NCI-H1930 (cell line): ENCODE measurements around the gene HLX.

Experiments
- DNase-seq, 2 experiments: peaks; one replicate each; lab custom pipeline; 2025; lab: John Stamatoyannopoulos, UW

Gene HLX

GRCh38 chr1:220882061-220882891 is 3.0 kb downstream of the HLX start:
- no peak for DNase-seq

- no peak for DNase-seq
These were observed 5.1 kb downstream of the HLX start for GRCh38 chr1:220884109-220884980.

DNA sequence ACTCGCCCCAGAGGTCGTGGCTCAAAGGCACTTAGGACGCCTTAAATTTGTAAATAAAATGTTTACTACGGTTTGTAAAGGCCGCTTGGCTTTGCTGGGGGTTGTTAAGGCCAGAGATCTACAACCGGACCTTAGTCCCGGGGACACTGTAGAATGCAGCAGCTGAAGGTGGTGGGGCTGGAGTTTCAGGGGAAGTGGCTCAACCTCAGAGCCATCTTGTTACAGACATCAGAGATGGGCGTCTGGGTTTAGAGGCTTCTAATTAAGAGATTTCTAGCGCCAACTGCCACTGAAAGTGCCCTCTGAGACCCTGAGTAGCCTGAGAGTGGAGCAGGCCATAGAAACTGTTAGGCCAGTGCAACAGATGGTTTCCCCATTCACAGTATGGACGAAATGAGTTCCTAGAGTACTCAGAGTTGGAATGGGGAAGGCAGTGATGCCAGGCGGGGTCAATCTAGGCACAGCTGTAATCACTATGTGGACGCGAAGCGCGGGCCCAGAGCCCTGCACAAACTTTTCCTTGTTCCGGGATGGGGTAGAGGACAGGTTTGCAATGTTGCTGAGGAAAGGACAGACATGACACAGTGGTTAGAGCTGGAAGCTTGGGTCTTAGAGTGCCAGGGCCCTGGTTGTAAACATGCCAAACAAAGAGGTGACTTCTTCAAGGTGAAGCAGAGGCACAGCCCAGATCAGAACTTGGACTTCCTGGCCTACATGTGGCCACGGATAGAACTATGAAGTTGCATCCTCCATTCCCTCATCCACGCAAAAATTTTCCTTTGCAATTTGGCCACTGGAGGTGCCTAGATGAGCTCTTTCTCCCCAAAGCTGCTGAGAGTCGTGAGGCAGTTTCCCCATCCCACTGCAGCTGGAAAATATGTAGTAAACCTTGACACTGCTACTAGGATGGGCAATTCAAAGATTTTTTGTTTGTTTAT is 6.0 kb downstream of the HLX start:
- DNase-seq = no peak

DNA sequence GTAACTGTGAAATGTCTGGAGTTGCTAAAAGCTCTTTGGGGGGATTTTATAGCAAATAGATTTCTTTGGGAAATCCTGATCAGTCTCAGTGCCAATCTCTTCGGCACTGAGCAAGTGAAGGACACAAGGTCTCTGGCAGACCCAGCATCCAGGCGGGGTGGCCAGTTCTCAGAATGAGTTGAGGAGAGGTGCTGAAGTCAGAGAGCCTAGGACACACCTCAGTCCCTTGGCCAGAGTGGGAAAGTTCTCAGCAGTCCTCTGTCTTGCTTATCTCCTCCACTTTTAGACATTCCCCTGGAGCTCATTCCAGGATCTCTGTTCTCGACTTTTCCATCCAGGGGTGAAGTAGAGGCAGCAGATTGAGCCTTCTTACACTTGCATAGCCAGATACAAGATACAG is 6.7 kb downstream of the HLX start:
- no peak for DNase-seq

- DNase-seq = no peak
These were observed 7.4 kb downstream of the HLX start for GRCh38 chr1:220886470-220887201.

DNA sequence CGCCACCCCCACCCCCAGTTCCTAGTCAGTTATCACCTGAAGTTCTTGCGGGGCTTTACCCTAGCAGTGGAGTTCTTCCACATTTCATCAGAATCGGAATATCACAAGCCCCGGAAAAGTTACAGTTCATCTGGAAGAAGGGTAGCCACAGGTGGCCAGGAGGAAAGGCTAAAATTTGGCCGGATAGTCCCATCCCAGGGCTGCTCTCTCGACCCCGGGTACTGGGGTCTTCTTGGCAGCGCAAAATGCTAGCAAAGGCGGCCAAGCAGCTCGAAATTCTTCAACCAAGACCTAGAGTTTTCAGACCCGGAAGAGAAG is 7.9 kb downstream of the HLX start:
- no peak for DNase-seq

- DNase-seq = no peak
These were observed 8.5 kb downstream of the HLX start for GRCh38 chr1:220887520-220888416.

- DNase-seq = no peak
These were observed 9.3 kb downstream of the HLX start for GRCh38 chr1:220888417-220888986.

GRCh38 chr1:220889333-220889732 is 10.1 kb downstream of the HLX start:
- DNase-seq = no peak

GRCh38 chr1:220889848-220890287 is 10.6 kb downstream of the HLX start:
- DNase-seq = no peak

DNA sequence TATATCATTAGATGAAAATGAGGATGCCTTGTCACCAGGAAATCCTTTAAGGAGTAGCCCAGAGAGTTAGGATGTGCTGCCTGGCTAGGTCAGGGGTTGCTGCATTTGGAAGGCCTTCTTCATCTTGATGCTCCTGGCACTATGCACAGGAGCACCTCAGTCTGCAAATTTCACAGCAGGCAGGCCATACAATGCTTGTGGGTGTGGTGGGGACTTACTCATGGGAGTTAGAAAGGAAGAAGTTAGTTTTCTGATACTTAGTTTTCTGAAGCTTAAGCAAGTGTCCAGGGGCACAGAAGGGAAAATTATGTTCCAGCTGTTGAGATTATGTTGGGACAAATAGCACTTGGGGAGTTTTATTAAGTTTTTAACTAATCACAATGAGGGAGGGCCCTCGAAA is 11.4 kb downstream of the HLX start:
- DNase-seq = no peak

- DNase-seq = no peak
These were observed 12.2 kb downstream of the HLX start for GRCh38 chr1:220891224-220892085.

- no peak for DNase-seq
These were observed 12.8 kb downstream of the HLX start for GRCh38 chr1:220892086-220892376.

DNA sequence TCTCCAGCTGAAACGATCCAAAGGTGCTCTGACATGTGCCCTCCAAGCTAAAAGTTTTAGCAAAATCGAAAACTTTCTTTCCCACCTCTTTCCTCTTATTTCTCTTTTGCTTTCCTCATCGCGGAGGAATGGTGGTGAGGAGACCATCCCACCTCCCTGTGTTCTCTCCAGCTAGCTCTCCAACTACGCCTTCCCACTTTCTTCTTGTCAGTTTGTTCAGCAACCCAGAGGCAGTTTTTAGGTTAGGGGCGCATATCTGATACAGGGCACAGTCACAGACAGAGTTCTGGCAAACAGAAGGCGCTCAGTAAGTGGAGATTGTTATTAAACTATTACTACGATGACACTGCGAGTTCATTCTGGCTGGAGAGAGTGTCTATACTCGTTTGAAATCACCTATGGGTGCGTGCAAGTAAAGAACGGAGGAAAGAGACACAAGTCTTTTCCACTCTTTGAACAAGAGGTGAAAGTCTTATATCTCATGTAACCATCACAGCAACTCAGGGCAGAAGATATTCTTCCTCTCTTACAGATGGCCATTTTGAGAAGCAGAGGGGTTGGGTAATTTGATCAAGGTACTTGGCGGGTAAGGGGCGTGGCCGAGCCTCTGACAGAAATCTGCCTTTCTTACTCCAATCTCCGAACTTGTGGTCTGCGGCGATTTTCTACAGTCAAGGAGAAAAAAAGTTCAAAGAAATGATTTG is 13.9 kb downstream of the HLX start:
- DNase-seq = no peak

DNA sequence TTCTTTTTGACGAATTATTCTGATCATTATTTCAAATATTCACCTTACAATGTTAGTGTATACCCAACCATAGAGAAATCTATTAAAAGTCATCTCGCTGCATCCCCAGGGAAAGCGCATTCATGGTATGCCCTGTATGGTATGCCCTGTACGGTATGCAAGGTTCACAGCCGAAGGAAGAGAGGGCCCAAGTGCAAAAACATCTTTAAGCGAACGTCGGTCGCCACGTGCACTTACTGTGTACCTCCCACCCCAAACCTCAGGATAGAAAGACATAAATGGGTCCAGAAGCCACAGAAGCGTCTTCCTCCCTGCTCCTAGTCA is 14.4 kb downstream of the HLX start:
- DNase-seq = no peak

DNA sequence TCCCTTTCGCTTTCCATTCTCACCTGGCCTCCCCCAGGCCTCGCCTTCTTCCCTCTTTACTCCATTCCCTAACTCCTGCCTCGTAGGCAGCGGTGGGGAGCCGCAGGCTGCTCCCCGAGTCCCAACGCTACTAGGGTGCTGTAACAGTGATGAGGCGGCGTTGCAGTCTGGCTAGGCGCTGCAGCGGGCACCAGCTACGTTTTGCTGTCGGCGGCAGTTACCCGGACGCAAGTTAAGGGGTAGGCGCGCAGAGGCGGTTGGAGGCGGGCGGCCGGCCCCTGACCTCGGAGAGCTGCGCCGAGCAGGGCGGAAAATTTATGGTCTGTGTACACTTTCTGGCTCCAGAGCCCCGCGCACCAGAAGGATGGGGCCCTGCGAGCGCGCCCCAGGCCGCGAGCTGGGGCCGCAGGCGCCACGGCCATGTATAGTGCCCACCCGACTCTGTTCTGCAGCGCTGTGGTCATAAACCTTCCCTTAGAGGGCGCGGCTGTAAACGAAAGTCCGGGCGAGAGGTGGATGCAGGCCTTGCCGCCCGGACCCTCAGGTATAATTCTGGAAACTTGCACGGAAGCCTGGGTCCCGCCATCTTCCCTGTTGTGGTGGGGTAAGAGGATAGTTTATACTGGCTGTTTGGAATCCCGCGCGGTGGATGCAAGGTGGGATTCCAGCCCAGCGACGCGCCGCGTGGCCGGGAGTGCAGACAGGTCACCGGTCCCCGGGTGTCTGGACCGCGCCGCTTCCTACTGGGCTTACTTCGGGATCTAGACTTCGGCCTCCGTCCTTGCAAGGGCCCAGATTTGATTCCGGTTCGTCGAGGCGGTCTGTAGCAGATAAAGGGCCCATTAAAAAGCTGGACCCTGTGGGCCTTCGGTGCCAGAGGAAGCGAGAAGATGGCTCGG is 15.0 kb downstream of the HLX start:
- no peak for DNase-seq

GRCh38 chr1:220894924-220895256 is 15.6 kb downstream of the HLX start:
- DNase-seq = no peak

DNA sequence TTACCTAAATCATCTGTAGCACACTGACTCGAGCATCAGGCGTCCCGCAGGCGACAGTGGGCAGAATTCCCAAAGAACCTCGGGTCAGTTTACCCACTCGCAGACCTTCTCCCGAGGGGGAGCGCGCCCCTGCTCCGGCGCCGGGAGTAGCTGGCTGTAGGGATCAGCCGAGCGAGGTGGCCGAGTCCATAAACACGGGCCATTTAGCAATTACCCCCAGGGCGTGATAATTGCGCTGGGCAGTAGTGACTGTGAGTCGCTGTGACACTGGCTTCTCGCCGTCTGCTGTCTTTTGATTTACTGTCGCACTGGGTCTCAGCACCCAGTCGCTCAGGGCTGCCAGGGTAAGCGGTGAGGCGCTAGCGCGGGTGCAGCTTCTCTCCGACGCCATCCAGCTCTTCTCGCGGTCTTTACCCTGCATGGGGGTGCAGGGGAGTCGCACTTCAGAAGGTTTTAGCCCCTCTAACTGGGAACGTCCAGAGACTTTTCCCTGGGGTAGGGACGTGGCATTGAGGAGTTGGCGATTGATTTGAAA is 16.2 kb downstream of the HLX start:
- no peak for DNase-seq
